ENCODE measurements around the gene SCP2.

SCP2 gene

GRCh38 chr1:53046930-53047329 is 119.9 kb downstream of the SCP2 start:
- no peak for DNase-seq

- no peak for DNase-seq
Measured at GRCh38 chr1:53047737-53048736, 121.0 kb downstream of the SCP2 start.

- DNase-seq = no peak
Measured at GRCh38 chr1:53048960-53049573, 122.0 kb downstream of the SCP2 start.

- DNase-seq = no peak
Measured at GRCh38 chr1:53049574-53049967, 122.5 kb downstream of the SCP2 start.

GRCh38 chr1:53050310-53050709 is 123.2 kb downstream of the SCP2 start:
- no peak for DNase-seq

GRCh38 chr1:53051676-53052075 is 124.6 kb downstream of the SCP2 start:
- no peak for DNase-seq

GRCh38 chr1:53057127-53057526 is 130.1 kb downstream of the SCP2 start:
- DNase-seq = no peak

- DNase-seq = no peak
Measured at GRCh38 chr1:53060579-53060978, 133.5 kb downstream of the SCP2 start.

GRCh38 chr1:53061123-53061858 is 134.2 kb downstream of the SCP2 start:
- no peak for DNase-seq

- DNase-seq = no peak
Measured at GRCh38 chr1:53061859-53062707, 135.0 kb downstream of the SCP2 start, which contains the start of gene PODN. Gene PODN, plus strand, starts transcription at chr1:53062213. Its CDS starts 7,643 bp downstream, at chr1:53069856.

- DNase-seq = no peak
Measured at GRCh38 chr1:53062708-53063591, 135.9 kb downstream of the SCP2 start.

- no peak for DNase-seq
Measured at GRCh38 chr1:53063744-53064515, 136.9 kb downstream of the SCP2 start.

GRCh38 chr1:53065391-53065790 is 138.3 kb downstream of the SCP2 start:
- DNase-seq = no peak

- no peak for DNase-seq
Measured at GRCh38 chr1:53066488-53066887, 139.4 kb downstream of the SCP2 start.

GRCh38 chr1:53066891-53067738 is 140.0 kb downstream of the SCP2 start:
- DNase-seq = no peak

GRCh38 chr1:53067886-53068285 is 140.8 kb downstream of the SCP2 start:
- no peak for DNase-seq

- no peak for DNase-seq
Measured at GRCh38 chr1:53068314-53069099, 141.4 kb downstream of the SCP2 start.

- no peak for DNase-seq
Measured at GRCh38 chr1:53069265-53069662, 142.2 kb downstream of the SCP2 start.
